GM18858 (cell line): Measurements from ENCODE around the gene SPSB1.
"Not testable (repeated sequence)": the region's sequence is repeated elsewhere in the genome, so short reads cannot be mapped to it uniquely, and the experiment has no call there.

Experiments
- ATAC-seq: cut with Tn5 transposase; IDR thresholded peaks from one replicate; pipeline ENCODE4 v1.9.1; 2021; ENCODE audit not compliant: unreplicated experiment

Gene SPSB1

GRCh38 chr1:9385392-9385791 lies 92.7 kb downstream of the SPSB1 start:
- ATAC-seq, result not testable (repeated sequence)

GRCh38 chr1:9385801-9386573 lies 93.3 kb downstream of the SPSB1 start:
- no peak for ATAC-seq

DNA sequence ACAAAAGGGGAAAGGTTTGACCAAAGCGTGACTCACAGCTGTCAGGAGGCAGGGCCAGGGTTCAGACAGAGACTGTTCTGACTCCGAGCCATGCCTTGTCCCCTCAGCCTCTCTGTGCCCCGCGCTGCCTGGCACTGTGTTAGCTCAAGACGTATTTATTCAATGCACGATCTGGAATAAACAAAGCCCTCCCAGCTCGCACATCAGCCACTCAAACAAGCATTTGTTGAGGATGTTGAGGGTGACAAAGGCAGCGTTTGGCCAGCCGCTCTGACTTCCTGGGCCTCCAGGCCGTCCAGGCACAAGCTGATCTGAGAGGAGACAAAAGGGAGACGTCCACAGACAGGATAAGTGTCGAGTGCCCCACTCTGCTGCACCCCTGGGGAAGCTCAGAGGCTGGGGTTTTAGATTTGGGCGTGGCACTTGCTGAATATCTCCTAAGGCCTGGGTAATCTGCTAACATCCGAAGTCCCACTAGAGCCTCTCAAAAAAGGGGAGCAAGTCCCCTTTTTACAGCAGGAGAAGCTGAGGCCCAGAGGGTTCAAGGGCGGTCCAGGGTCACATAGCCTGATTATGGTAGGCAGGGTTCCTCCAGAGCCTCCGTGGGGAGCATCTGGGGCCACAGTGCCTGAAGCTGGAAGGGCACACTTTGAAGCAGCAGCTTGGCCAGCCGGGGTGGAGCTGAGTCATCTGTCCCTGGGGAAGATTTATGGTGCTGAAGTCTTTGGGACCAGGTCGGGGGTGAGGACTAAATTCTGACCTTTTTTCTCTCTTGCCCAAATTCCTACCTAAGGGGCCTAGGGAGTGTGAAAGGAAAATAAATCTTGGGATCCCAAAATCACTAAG lies 95.9 kb downstream of the SPSB1 start:
- no peak for ATAC-seq

DNA sequence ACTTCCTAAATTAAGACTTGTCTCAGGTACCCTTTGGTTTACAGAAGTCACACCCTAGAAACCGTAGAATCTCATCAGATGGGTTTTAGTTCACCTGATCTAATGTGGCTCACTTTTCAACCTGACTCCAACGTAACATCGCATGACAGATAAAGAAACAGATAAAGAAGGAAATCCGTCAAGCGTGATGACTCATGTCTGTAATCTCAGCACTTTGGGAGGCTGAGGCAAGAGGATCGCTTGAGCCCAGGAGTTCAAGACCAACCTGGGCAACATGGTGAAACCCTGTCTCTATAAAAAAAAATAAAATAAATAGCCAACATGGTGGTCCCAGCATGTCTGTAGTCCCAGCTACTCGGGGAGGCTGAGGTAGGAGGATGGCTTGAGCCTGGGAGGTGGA lies 97.3 kb downstream of the SPSB1 start:
- no peak for ATAC-seq

GRCh38 chr1:9391620-9392019 lies 98.9 kb downstream of the SPSB1 start:
- no peak for ATAC-seq

DNA sequence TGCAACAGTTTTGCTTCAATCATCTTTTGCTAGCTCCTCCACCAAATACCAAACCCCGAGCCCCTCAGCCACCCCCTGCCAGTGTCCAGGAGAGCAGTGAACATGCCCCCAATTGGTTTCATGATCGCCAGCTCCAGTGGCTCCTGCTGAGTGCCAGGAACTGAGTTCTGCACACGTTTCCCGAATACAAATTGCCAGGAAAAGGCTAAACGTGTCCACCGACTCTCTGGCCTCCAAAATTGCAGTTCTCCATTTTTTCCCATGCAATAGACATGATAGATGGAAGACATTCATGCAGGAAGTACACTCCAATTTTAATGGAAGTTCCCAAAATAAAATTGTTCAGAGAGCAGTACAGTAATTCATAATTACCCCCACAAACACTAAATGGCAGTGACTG lies 101.3 kb downstream of the SPSB1 start:
- ATAC-seq, result no peak

DNA sequence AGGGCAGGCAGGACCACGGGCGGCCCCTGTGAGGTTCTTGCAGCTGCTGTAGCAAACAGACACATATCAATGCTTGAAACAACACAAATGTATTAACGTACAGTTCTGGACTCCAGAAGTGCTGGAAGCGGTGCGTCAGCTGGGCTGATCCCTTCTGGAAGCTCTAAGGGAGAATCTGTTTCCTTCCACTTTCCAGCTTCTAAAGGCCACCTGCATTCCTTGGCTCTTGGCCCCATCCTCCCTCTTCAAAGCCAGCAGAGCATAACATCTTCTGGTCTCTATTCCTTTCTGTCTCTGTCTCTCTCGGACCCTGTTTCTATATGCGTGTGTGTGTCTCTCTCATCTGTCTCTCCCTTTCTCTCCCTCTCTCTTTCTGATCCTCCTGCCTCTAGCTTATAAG lies 102.3 kb downstream of the SPSB1 start:
- no peak for ATAC-seq

DNA sequence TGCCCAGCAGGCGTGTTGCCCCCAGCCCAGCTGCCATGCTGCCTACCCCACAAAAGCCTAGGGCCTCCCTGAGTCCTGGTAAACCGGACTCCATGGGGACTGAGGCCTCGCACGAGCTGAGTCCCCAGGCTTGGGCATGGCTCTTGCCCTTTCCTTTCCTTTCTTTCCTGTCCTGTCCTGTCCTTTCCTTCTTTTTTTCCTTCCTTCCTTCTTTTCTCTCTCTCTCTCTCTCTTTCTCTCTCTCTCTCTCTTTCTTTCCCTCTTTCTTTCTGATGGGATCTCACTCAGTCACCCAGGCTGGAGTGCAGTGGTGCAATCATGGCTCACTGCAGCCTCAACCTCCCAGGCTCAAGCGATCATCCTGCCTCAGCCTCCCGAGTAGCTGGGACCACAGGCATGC lies 104.4 kb downstream of the SPSB1 start:
- ATAC-seq, result no peak

DNA sequence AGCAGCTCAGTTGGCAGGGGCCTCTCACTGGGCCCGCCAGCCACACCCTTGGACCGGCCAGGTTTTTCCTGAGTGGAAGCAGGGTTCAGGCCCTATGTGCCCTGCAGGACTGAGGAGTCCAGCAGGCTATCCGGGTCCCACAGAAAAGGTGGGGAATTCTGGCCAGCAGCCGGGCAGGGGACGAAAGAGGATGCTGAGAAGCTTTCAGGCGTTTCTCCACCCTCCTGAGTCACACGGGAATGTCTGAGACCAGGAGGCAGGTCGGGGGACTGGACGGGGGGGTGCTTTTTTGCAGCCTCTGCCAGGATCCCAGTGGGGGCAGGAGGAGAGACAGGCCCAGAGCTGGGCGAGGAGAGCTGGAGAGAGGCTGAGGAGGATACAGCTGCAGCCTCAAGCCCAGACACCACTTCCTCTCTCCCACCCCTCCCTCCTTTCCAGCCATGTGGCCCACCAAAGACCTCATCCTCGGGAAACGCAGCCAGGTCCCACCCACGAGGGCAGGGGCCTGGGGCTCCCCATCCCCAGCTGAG lies 105.4 kb downstream of the SPSB1 start:
- ATAC-seq, result no peak

GRCh38 chr1:9399510-9400424 lies 107.1 kb downstream of the SPSB1 start:
- no peak for ATAC-seq

GRCh38 chr1:9400425-9401079 lies 107.9 kb downstream of the SPSB1 start:
- no peak for ATAC-seq

- ATAC-seq, result no peak
Observed at GRCh38 chr1:9401080-9401453, 108.4 kb downstream of the SPSB1 start.

GRCh38 chr1:9402256-9402616 lies 109.5 kb downstream of the SPSB1 start:
- ATAC-seq, result no peak

- no peak for ATAC-seq
Observed at GRCh38 chr1:9402717-9403225, 110.1 kb downstream of the SPSB1 start.

- ATAC-seq, result no peak
Observed at GRCh38 chr1:9404117-9404914, 111.6 kb downstream of the SPSB1 start.

DNA sequence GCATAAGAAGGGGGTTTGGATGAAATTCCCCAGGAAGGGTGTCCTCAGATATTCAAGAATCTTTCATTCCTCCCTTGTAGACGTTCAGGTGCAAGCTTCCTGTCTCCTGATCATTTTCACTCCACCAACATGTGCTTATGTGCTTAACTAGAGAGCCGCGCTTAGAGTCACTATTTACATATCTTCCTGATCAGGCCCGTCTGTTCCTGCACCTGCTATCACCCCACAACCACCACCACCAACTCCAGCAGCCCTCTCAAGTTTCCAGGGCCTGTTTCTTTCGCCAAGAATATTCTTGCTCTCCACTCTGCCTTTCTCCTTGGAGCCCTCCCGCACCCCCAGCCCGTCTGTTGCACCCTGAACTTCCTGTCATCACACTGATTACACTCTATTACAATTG lies 113.4 kb downstream of the SPSB1 start:
- ATAC-seq, result no peak

DNA sequence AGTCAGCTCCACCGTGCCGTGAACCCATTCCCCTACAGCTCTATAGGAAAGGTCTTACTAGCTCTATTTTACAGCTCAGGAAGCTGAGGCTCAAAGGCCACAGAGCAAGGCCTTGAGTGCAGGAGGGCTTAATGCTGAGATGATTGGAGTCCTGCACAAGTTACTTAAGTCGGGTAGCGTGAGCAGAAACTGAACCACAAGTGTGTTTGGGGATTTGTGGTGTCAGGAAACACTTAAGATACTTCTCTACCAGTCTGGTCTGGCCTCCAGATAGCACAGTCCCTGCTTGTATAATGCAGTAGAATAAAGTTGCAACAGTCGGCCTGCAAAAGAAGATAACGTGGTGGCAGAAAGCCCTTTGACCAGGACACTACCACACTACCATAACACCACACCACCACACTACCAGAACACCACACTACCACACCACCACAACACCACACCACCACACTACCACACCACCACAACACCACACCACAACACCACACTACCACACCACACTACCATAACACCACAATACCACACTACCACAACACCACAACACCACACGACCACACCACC lies 118.1 kb downstream of the SPSB1 start:
- ATAC-seq, result no peak

DNA sequence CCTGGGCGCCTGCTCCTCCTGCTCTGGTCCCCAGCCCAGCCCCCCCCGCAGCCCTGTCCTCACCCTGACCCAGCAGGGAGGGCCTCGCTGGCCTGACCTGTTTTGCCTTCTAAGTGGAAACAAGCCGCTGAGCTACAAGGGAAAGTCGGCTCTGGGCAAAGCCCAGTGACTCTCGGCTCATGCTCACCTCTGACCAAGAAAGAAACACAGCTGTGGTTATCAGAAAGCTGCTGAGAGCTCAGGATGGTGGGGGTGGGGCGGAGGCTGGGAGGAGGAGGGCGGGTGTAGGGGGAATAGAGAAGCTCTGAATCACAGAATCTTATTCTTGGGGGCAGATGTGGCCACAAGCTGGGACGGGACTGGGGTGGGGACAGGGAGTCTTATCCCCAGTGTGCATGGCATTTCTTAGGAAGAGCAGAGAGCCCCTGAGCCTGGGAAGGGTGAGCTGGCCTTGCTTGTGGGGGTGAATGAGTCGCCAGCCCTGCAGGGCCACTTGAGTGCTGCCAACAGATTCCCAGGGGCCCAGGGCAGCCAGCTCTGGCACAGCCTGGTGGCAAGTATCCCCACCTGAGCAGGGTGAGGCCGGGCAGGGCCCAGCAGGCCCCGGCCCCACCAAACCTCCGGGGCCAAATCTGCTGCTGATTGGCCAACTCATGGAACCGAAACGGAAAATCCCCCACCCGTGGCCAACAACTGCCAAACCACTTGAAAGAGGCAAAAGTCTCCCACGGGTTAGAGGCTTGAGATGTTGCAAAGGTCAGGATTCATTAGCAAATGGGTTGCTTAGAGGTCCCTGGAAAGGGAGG lies 120.6 kb downstream of the SPSB1 start:
- peak; percentile 42 for ATAC-seq

DNA sequence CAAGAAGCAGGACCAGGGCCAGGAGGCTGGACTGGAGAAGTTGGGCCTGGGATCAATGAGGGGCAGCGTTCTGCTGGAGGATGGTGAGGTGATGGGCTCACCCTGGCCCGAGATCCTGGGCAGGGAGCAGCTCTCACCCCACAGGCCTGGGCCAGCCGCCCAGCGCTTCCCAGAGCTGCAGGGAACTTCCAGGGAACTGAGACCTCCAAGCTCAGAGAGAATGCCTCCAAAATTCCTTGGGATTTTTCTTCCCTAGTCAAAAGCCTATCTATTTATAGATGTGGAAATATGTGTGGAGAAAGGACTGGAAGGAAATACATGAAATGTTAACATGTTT lies 121.2 kb downstream of the SPSB1 start:
- ATAC-seq, result no peak
